ENCODE measurements around the gene AK5. TPM values are rescaled to one million over a fixed set of nuclear protein-coding genes. Genes with fewer than 3 reads are reported as not detected.

Gene AK5
- total RNA-seq, 1 donor from 2014 or later, result 0.91 TPM

DNA sequence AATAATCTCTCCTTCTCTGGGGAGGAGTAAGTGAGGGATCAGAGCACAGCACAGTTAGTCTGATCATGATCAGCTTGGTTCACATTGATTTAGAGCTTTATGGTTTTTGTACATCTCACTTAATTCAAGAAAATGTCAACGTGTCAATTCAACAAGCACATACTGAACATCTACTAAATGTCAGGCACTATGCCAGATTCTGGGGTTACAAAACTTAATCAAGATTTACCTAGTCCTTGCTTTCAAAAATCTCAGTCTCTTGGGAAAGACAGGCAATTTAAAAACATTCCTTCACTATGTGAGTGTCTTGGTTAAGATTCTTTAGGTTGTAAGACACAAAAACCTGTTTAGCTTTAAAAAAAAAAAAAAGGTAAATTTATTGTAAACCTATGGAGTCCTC lies 181.4 kb downstream of the AK5 start:
- H3K4me3 Mint-ChIP-seq (ENCODE audit: unreplicated experiment), result no peak overlapping the region
- H3K9me3 Mint-ChIP-seq (ENCODE audit: unreplicated experiment), result no peaks in the 10 kb centered on the region
- TF ChIP-seq, protein P1, sequence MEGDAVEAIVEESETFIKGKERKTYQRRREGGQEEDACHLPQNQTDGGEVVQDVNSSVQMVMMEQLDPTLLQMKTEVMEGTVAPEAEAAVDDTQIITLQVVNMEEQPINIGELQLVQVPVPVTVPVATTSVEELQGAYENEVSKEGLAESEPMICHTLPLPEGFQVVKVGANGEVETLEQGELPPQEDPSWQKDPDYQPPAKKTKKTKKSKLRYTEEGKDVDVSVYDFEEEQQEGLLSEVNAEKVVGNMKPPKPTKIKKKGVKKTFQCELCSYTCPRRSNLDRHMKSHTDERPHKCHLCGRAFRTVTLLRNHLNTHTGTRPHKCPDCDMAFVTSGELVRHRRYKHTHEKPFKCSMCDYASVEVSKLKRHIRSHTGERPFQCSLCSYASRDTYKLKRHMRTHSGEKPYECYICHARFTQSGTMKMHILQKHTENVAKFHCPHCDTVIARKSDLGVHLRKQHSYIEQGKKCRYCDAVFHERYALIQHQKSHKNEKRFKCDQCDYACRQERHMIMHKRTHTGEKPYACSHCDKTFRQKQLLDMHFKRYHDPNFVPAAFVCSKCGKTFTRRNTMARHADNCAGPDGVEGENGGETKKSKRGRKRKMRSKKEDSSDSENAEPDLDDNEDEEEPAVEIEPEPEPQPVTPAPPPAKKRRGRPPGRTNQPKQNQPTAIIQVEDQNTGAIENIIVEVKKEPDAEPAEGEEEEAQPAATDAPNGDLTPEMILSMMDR (IDR thresholded peaks at IDR 0.05; ENCODE audit: partially characterized antibody, unreplicated experiment), result no peak
- peaks cover 2% of the 10 kb centered on the region for H3K27me3 Mint-ChIP-seq (ENCODE audit: unreplicated experiment)
- no peaks in the 10 kb centered on the region for H3K4me1 Mint-ChIP-seq (ENCODE audit: low read depth, unreplicated experiment)
- H3K27ac Mint-ChIP-seq (ENCODE audit: unreplicated experiment), result no peak overlapping the region
- no peak for DNase-seq
- no peaks in the 10 kb centered on the region for H3K36me3 Mint-ChIP-seq (ENCODE audit: unreplicated experiment)

DNA sequence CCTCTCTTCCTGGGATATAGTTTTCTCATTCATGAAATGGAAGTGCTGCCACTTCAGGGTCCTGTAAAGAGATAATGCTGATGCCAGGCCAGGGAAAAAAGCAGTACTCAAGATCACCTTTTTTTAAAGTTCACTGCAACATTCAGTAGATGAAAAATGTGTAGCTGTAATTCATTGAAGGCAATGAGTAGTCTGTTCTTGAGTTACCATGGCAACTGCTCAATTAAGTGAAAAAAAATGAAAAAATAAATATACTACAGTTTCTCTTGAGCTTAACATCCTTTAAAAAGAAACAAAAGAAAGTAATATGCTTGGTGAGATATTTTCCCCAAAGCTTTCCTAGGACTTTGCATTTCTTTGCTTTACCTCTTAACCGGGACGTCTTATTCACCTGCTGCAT lies 183.3 kb downstream of the AK5 start:
- H3K4me1 Mint-ChIP-seq (ENCODE audit: low read depth, unreplicated experiment), result no peaks in the 10 kb centered on the region
- no peak overlapping the region for H3K27ac Mint-ChIP-seq (ENCODE audit: unreplicated experiment)
- H3K9me3 Mint-ChIP-seq (ENCODE audit: unreplicated experiment), result no peaks in the 10 kb centered on the region
- no peaks in the 10 kb centered on the region for H3K36me3 Mint-ChIP-seq (ENCODE audit: unreplicated experiment)
- H3K4me3 Mint-ChIP-seq (ENCODE audit: unreplicated experiment), result no peak overlapping the region
- no peak for DNase-seq
- TF ChIP-seq, protein P1 (IDR thresholded peaks at IDR 0.05; ENCODE audit: partially characterized antibody, unreplicated experiment), result no peak
- peaks cover 2% of the 10 kb centered on the region for H3K27me3 Mint-ChIP-seq (ENCODE audit: unreplicated experiment)

DNA sequence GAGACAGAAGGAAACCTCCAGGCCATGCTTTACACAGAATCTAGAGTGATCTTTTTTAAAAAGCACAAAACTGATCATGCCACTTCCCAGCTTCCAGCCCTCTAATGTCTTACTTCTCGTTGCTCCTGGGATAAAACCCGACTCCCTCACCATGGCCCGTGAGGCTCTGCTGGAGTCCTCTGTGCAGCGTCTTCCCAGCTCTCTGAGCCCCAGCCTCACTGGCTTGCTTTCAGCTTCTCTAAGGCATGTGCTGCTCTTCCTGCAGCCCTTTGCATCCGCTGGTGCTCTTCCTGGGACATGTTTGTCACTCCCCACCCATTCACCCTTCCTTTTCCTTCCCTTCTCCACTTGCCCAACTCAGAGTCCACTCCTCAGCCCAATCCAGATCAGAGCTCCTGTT lies 184.1 kb downstream of the AK5 start:
- no peak for DNase-seq
- H3K9me3 Mint-ChIP-seq (ENCODE audit: unreplicated experiment), result no peaks in the 10 kb centered on the region
- H3K27ac Mint-ChIP-seq (ENCODE audit: unreplicated experiment), result no peak overlapping the region
- H3K4me3 Mint-ChIP-seq (ENCODE audit: unreplicated experiment), result no peak overlapping the region
- peaks cover 2% of the 10 kb centered on the region for H3K27me3 Mint-ChIP-seq (ENCODE audit: unreplicated experiment)
- H3K4me1 Mint-ChIP-seq (ENCODE audit: low read depth, unreplicated experiment), result no peaks in the 10 kb centered on the region
- no peaks in the 10 kb centered on the region for H3K36me3 Mint-ChIP-seq (ENCODE audit: unreplicated experiment)
- TF ChIP-seq, protein P1 (IDR thresholded peaks at IDR 0.05; ENCODE audit: partially characterized antibody, unreplicated experiment), result no peak

DNA sequence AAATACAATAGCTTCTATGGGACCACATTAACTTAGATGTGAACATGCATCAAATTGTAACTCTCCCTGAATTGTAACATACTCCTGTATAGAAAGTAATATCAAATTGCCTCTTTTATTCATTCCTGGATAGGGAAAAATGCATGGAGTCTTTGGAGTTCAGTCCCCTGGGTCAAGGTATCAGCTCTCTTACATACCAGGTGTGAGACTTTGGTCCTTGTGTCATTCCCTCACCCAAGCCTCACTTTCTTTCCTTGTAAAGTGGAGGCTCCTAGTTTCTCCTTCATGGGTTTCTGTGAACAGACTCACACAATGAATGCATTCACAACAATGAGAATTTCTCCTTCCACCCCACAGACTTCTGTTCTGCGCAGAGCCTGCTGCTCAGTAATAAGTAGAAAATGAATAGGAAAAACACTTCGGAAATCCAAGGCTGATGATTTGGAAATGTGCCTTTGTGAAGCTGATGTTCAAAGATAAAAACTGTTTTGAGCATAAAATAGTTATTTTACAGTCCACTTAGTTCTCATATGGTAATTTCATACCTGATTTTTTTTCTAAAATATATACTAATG lies 185.3 kb downstream of the AK5 start:
- H3K9me3 Mint-ChIP-seq (ENCODE audit: unreplicated experiment), result no peaks in the 10 kb centered on the region
- H3K27me3 Mint-ChIP-seq (ENCODE audit: unreplicated experiment), result peaks cover 2% of the 10 kb centered on the region
- no peak overlapping the region for H3K27ac Mint-ChIP-seq (ENCODE audit: unreplicated experiment)
- no peak overlapping the region for H3K4me3 Mint-ChIP-seq (ENCODE audit: unreplicated experiment)
- DNase-seq, result no peak
- no peaks in the 10 kb centered on the region for H3K4me1 Mint-ChIP-seq (ENCODE audit: low read depth, unreplicated experiment)
- TF ChIP-seq, protein P1 (IDR thresholded peaks at IDR 0.05; ENCODE audit: partially characterized antibody, unreplicated experiment), result no peak
- no peaks in the 10 kb centered on the region for H3K36me3 Mint-ChIP-seq (ENCODE audit: unreplicated experiment)

DNA sequence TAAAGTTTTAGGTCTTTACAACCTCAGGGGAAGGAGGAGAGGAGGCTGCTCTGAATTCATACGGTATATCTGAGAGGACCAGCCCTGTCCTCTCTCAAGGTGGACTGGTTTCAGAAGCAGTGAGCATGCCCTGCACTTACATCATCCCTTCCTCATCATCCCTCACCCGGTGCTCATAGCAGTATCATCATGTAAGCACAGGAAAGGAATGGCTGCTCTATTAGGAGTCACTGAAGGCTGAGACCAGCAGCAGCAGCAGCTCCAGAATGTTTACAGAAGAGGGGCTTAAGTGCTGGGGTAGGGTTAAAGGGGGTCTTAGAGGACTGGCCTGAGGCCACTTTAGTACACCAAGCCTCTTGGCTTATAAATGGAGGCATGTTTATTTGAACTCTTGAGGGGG lies 185.9 kb downstream of the AK5 start:
- TF ChIP-seq, protein P1 (IDR thresholded peaks at IDR 0.05; ENCODE audit: partially characterized antibody, unreplicated experiment), result no peak
- Mint-ChIP-seq H3K27ac (ENCODE audit: unreplicated experiment) (no peak overlapping the region), H3K4me1 (ENCODE audit: low read depth, unreplicated experiment) (no peaks in the 10 kb centered on the region), H3K9me3 (ENCODE audit: unreplicated experiment) (no peaks in the 10 kb centered on the region), H3K27me3 (ENCODE audit: unreplicated experiment) (peaks cover 2% of the 10 kb centered on the region), H3K4me3 (ENCODE audit: unreplicated experiment) (no peak overlapping the region), H3K36me3 (ENCODE audit: unreplicated experiment) (no peaks in the 10 kb centered on the region)
- no peak for DNase-seq

Data from glutamatergic neuron (in vitro differentiated cells).